ENCODE results near the gene CDC42BPA.
"Not testable (repeated sequence)": the region's sequence is repeated elsewhere in the genome, so short reads cannot be mapped to it uniquely, and the experiment has no call there.

Gene CDC42BPA

DNA sequence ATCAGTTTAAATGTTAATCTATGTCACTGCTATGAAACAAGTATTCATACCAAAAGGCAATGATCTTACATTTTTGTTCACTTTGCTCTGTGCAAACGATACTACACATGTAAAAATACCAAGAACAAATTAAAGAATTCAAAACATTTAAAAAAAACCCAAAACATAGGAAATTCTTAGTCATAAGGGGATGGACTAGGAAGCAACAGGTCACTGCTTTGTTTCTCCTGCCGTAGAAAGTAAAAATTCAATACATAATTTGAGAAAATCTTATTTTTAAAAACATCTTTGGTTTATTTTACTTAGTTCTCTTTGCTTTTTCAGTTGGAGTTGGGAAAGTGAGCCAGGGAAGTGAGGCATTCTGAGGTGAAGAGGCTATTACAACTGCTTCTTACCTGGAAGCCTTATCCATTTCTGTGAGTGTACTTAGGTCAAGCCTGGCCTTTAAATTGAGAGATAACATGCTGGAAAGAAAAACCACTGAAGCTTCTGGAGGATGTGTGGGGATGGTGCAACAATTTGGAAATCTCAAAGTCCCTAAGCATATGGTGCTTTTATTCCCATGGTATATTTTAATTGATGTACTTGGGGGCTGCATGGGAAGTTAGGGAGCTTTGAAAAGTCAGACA is 183.5 kb downstream of the CDC42BPA start:
- DNase-seq (ENCODE audit: low read depth, low spot score), result no peak

DNA sequence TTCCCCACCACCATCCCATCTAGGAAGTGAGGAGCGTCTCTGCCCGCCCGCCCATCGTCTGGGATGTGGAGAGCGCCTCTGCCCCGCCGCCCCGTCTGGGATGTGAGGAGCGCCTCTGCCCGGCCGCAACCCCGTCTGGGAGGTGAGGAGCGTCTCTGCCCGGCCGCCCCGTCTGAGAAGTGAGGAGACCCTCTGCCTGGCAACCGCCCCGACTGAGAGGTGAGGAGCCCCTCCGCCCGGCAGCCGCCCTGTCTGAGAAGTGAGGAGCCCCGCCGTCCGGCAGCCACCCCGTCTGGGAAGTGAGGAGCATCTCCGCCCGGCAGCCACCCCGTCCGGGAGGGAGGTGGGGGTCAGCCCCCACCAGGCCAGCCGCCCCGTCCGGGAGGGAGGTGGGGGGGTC is 185.6 kb downstream of the CDC42BPA start:
- not testable (repeated sequence) for DNase-seq (ENCODE audit: low read depth, low spot score)

DNA sequence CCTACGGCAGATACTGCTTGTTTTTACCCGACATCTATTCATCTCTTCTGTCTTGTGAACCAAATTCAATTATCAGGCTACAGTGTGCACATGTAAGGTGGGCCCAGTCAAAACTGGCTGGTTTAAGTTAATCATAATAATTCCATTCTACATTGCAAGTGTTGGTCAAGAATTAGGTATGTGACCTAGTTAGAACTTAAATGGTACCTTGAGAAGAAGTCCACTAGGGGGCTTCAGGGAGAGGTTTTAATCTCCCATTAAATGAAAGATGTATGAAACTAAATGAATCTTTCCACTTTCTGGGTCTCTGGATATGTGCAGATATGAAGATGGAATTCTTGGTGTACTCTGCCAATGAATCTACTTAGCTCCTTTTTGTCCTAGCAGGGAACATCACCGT is 187.1 kb downstream of the CDC42BPA start:
- DNase-seq (ENCODE audit: low read depth, low spot score), result peak; percentile 22

DNA sequence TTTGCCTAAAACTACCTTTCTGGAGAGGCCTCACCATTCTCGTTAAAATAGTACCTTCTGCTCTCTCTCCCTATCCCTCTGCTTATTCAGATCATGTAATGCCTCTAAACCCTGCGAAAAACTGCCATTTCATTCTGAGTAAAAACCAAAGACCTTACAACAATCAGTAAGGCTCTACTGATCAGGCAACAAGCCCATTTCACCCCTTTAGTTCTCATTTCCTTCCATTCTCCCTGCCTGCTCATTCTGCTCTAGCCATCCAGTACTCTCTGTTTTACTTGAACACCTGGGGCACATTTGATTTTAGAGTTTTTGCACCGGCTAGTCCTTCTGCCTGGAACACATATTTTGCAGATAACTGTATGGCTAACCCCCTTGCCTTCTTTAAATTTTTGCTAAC is 190.4 kb downstream of the CDC42BPA start:
- no peak for DNase-seq (ENCODE audit: low read depth, low spot score)

DNA sequence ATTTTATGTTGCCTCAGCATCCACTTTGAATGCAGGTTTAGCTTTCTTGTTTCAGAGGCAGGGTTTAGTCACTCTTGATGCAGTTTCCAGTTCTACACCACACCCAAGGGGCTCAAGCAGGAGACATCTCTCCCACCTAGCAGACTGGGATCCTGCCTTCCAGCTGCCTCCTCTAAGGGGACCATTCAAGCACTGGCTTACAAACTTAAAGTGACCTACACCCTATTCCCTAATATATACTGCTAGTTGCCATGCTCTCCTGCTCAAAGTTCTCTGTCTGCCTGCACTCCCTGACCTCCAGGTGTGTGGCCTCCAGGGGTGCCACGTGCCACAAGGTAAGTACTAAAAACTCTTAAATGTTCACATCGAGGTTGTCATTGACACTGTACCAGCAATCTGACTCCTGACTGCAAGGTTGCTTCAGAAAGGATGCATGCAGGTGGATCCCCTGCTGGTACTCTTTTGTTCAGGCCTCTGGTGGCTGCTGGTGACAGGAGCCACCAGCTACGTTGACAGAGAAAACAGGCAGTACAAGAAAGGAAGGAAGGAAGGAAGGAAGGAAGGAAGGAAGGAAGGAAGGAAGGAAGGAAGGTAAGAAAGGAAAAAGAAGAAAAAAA is 192.3 kb downstream of the CDC42BPA start:
- no peak for DNase-seq (ENCODE audit: low read depth, low spot score)

DNA sequence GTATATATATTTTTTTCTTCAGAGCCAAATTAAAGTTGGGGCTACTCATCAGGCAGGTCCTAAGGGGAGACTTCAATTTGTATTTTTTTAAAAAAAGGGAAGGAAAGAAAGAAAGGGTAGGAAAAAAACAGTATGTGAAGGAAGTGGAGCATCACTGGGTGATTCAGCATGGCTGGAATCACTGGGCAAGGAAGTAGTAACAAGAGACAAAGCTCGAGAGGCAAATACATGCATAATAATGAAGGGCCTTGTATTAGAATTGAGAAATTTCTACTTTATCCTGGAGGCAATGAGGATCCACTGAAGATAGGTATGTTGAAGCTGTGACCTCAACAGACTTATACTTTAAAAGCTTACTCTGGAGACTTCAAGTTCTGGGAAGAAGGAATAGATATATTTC is 193.8 kb downstream of the CDC42BPA start:
- no peak for DNase-seq (ENCODE audit: low read depth, low spot score)

DNA sequence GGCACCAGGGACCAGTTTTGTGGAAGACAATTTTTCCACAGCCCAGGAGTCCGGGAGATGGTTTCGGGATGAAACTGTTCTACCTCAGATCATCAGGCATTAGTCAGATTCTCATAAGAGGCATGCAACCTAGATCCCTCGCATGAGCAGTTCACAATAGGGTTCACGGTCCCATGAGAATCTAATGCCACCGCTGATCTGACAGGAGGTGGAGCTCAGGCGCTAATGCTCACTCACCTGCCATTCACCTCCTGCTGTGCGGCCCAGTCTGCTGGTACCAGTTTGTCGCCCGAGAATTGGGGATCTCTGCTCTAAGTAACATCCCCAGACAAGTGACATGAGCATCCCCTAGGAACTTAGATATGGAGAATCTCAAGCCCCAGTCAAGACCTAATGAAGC is 197.5 kb downstream of the CDC42BPA start:
- DNase-seq (ENCODE audit: low read depth, low spot score), result no peak

DNA sequence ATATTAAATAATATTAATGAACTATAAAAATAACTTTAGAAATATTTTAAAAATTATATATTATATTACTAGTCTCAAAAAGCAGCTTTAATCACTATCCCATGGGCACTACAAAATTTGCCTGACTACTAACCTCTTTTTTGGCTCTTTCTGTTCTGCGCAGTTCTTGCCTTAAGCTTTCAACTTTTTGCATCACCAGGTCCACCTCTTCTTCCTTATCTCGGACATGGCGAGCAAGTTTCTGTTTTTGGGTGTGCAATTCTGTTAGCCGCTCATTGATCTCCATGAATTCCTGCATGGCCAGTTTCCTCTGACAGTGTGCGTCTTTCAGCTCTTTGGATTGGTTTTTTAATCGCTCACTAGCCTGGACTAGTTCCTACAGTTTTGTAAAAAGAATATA is 205.8 kb downstream of the CDC42BPA start:
- DNase-seq (ENCODE audit: low read depth, low spot score), result no peak

DNA sequence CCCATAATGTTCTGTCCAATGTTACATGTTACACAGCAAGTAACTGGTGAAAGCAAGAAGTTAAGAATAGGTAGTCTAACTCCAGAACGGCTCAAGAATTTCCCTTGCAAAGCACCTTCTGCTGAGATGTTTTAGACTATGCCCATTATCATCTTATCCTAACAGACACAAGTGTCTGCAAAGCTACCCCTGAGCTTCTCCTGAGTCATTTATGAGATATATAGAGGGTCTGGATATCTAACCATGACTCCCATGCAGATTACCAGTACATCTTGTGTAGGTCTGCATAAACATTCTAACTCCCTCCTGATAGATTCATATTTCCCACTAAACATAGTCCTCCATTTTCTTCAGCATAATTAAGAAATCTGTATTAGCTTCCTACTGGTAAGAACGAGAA is 206.5 kb downstream of the CDC42BPA start:
- no peak for DNase-seq (ENCODE audit: low read depth, low spot score)

DNA sequence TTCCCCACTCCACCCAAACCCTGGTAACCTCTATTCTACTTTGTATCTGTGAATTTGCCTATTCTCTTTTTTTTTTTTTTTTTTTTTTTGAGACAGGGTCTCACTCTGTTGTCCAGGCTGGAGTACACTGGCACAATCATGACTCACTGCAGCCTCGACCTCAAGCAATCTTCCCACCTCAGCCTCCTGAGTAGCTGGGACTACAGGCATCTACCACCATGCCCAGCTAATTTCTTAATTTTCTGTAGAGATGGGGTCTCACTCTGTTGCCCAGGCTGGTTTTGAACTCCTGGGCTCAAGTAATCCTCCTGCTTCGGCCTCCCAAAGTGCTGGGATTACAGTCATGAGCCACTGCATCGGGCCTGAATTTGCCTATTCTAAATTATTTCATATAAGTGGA is 213.0 kb downstream of the CDC42BPA start:
- not testable (repeated sequence) for DNase-seq (ENCODE audit: low read depth, low spot score)

DNA sequence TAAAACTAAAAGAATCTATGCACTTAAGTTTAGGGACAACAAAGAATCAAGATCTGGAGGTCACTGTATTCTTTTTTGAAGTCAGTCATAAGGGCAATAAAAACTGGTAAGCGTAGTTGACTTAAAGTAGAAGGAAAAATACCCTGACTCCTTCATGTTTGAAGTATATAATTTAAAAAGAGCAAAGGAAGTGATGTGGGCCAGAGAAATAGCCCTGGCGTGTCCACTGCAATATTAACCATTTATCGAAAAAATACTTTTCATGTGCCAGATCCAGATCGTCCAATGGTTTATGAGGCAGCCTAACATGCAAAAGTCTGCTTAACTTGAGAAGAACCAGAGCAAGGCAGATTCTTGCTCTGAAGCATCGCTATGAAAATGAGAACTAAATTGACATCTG is 216.2 kb downstream of the CDC42BPA start:
- DNase-seq (ENCODE audit: low read depth, low spot score), result no peak

DNA sequence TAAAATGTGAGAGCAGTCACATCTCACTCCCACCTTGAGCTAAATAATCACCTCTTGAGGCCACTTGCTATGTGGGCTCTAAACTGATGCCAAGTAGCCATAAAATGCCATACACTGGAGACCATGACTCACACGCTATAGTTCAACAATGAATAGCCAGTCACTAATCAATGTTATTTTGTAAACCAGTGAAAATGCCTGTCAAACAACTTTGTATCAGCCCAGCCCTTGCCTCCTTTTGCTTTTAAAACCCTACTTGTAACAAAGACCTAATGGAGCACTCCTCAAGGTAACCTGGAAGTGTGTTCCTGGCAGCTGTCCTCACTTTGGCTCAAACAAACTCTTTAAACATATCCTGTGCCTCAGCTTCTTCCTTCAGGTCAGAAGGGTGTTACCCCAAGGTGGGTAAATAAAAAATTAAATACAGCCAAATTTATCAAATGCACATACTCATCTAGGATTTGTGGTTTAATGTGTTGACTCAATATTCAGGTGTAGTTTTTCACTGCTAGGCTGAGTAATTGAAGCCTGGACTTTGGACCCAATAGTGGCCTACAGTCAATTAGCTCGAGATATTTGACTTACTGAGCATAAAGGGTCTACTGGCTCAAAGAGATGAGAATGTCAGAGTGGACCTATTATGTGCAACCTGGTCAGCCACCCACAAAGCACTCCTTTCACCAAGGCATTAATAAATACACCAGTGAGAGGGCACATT is 223.9 kb downstream of the CDC42BPA start:
- peak; percentile 40 for DNase-seq (ENCODE audit: low read depth, low spot score)

DNA sequence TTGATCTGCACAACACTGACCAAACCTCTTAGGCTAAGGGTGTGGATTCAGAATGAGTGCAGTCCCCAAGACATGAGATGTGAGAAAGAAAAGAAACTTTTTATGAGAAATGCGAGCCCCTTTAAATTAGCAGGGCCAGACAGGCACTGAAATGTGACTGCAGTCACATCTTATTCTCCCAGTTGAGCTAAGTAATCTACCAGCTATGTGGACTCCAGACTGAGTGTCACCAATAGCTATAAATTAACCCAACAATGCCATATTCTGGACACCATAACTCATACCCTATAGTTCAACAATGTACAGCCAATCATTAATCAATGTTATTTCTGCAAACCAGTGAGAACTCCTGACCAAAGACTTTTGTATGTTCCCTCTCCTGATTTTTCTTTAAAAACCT is 225.0 kb downstream of the CDC42BPA start:
- DNase-seq (ENCODE audit: low read depth, low spot score), result no peak

DNA sequence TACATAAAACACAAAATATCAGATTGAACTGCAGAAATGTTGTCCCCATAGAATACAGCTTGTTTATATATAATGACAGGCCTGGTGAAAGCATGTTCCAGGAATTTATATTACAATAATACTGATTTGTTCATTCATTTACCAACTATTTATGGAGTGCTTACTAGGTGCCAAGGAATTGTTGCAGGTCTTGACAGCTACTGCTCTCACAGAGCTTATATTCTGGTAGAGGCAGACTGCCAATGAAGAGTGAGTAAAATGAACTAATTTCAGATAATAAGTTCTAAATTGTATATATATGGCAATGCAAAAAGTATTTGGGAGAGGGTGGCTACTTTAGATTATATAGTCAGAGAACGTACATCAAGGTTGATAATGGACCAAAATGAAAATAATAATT is 226.2 kb downstream of the CDC42BPA start:
- no peak for DNase-seq (ENCODE audit: low read depth, low spot score)

DNA sequence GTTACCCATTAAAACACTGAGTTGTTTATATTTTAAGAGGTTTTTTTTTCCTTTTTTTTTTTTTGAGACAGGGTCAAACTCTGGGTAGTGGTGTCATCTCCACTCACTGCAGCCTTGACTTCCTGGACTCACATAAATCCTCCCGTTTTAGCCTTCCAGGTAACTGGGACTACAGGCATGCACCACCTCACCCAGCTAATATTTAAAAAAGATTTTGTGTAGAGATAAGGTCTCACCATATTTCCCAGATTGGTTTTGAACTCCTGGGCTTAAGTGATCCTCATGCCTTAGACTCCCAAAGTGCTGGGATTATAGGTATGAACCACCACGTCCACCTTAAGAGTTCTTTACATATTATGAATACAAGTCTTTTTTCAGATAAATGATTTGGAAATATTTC is 231.7 kb downstream of the CDC42BPA start:
- DNase-seq (ENCODE audit: low read depth, low spot score), result no peak

DNA sequence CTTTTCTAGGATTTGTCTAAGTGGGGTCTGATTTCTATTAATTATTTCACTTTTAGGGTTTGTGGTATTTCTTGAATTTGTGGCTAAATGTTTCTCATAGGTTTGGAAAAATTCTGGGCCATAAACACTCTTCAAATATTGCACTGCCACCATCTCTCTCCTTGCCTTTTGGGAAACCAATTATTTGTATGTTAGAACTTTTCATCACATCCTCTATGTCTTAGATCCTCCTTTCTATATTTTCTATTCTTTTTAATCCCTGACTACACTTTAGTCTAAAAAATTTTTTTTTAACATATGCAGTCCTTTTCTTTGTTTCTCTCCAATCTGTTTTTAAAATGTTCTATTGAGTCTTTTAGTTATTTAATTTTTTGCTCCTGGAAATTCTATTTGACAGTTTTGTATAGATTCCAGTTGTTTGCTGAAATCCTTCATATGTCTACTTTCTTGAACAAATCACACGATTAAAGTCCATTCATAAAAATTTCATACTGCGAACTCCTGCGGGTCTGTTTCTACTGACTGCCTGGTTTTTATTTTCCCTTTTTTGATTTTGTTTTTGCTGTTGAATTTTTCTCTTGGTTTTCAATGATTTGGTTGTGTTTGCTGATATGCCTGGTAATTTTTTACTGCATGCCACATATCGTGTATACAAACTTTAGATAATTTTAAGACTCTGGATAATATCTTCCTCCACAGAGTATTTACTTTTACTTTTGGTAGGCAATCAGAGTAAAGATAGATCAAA is 235.1 kb downstream of the CDC42BPA start:
- no peak for DNase-seq (ENCODE audit: low read depth, low spot score)

DNA sequence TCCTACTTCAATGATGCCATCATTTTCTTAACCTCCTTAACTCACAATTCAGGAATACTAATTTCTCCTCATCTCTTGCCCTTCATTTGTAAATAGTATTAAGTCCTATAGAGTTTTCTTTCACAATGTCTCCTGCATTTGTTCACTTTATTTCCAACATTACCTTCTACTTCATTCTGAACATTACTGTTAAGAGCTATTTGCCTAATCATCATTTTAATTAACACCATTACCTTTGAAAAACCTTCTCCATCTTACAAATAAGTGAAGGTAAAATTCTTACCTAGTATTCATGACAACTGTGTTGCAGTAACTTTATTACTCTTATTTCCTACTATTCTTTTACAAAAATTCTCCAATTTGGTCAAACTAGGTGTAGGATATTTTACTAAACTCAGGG is 240.5 kb downstream of the CDC42BPA start:
- no peak for DNase-seq (ENCODE audit: low read depth, low spot score)

DNA sequence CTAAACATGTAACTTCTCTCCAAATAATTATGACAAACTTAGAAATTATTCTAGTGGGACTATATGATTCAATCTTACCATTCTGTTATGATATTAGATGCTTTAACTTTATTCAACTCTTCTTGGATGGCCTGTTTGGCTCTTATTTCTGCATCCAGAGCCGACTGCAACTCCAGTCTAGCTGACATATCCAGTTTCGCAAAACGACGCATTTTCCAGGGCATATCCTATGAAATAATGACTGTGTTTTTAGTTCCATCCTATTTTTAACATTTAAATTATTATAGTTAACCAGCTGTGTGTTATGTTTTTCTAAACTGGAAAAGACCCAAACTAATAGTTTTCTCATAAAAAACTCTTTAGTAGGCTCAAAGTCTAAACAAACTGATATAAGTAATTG is 244.5 kb downstream of the CDC42BPA start:
- no peak for DNase-seq (ENCODE audit: low read depth, low spot score)

DNA sequence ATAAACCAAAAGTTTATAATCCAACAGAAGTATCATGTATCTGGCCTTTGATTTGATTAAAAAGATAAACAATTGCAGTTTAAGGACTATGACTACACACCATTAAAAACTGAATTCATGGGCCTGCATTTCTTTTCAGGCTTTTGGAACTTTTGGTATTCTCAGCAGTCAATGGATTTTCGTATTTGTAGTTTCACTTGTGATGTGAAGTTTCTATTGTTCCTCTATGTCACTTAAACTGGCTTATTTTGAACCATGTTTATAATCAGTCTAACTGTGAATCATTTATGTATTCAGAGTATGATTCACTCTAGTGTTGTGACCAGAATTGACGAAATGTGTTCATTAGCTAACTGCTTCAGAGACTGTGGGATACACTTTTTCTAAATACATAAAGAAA is 245.3 kb downstream of the CDC42BPA start:
- DNase-seq (ENCODE audit: low read depth, low spot score), result peak; percentile 33

DNA sequence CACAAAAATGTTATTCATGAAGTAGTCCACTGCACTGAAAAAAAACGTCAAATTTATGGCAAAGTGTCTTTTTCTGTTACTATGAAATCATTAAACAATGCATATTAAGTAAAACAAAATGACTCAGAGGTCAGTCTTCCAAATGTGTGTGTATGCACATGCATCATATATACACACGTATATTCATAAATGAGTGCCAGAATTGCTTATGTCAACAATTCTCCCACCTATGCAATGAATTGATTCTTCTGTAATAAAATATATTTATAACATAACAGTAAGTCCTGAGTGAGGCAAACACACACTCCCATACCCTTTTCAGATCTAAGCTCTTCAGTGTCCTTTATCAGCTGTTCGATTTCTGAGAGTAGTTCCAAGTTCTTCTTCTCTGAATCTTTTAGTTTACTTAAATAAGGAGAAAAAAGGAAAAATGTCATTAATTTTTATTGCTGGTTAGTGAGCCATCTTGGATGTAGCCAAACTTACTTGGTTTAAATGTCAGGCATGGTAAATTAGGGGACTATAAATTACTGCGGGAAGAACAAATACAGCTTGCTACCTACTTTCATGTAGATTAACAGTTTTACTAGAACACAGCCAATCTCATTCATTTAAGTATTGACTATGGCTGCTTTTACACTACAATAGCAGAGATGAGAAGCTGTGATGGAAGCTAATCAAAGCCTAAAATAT is 246.3 kb downstream of the CDC42BPA start:
- no peak for DNase-seq (ENCODE audit: low read depth, low spot score)

DNA sequence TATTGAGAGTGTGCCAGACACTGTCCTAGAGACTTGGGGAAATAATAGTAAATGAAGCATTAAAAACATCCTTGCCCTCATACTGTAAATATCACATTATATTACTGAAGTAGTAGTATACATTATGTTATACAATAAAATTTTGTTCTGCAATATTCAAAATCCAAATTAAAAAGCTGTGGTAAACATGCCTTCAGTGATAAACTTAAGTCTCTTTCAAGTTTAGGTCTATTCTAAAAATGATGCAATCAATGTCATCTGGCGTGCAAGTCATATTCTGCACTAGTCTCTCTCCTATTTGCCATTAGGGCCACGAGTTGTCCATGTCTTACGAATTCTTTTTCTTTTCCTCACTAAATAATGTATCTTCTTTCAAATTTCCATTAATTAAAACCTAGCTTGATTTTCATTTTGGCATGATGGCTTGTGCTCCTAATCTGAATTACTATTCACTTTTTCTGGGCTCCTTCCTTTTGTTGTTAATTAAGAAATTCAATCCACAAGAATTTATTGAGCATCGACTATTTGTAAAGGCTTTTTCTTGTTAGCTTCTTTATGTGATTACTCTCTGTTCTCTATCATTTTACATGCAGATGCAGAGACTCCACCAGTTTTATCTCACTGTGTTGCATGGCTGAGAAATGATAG is 247.5 kb downstream of the CDC42BPA start:
- DNase-seq (ENCODE audit: low read depth, low spot score), result no peak
